ENCODE measurements around the gene IL17RD. TPM values are rescaled to one million over a fixed set of nuclear protein-coding genes. Genes with fewer than 3 reads are reported as not detected.

IL17RD gene
- total and polyA plus RNA-seq, 9 of the 15 experiments (the other 6 are each of a cell fraction or from before 2014, with no cell fraction given) = under 0.01 to 0.09 (median 0.04) TPM; not detected in 4

DNA sequence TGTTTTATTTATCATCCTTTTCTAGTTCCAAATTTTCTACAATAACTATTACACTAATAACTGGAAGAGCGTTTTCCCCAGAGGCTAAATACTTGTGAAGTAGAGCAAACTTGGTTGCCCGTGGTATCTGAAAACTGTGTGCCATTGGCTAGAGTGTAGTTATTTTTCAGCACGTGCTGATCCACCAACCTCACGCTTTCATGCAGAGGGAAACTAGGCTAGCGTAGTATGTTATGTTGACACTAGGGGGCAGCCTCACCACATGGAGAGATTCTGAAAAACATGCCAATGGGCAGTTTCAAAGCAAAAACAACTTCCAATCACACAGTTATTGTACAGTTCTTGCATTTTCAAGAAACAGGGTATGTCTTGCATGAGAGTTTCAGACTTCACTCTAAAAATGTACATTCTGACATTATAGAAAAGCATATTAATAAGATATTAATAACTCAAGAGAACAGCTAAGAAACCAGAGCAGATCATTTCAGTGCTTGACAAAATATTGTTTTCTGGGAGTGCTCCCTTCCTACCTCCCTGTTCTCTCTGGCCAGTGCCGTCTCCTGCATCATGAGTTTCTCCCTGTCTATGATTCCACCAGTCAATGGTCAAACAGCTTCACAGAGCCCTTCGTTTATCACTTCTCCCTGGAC, 65.0 kb downstream of the IL17RD start (continued):
- TF ChIP-seq, protein P1, sequence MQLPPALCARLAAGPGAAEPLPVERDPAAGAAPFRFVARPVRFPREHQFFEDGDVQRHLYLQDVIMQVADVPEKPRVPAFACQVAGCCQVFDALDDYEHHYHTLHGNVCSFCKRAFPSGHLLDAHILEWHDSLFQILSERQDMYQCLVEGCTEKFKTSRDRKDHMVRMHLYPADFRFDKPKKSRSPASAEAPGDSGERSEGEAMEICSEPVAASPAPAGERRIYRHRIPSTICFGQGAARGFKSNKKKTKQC (CRISPR knock-in tag; IDR thresholded peaks at IDR 0.05) = no peak
- TF ChIP-seq, protein P2, sequence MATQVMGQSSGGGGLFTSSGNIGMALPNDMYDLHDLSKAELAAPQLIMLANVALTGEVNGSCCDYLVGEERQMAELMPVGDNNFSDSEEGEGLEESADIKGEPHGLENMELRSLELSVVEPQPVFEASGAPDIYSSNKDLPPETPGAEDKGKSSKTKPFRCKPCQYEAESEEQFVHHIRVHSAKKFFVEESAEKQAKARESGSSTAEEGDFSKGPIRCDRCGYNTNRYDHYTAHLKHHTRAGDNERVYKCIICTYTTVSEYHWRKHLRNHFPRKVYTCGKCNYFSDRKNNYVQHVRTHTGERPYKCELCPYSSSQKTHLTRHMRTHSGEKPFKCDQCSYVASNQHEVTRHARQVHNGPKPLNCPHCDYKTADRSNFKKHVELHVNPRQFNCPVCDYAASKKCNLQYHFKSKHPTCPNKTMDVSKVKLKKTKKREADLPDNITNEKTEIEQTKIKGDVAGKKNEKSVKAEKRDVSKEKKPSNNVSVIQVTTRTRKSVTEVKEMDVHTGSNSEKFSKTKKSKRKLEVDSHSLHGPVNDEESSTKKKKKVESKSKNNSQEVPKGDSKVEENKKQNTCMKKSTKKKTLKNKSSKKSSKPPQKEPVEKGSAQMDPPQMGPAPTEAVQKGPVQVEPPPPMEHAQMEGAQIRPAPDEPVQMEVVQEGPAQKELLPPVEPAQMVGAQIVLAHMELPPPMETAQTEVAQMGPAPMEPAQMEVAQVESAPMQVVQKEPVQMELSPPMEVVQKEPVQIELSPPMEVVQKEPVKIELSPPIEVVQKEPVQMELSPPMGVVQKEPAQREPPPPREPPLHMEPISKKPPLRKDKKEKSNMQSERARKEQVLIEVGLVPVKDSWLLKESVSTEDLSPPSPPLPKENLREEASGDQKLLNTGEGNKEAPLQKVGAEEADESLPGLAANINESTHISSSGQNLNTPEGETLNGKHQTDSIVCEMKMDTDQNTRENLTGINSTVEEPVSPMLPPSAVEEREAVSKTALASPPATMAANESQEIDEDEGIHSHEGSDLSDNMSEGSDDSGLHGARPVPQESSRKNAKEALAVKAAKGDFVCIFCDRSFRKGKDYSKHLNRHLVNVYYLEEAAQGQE (IDR thresholded peaks at IDR 0.05; ENCODE audit: borderline replicate concordance) = peak; percentile 68
- TF ChIP-seq, protein P2 (CRISPR knock-in tag; IDR thresholded peaks at IDR 0.05; ENCODE audit: low read depth) = no peak
- TF ChIP-seq, protein P3, sequence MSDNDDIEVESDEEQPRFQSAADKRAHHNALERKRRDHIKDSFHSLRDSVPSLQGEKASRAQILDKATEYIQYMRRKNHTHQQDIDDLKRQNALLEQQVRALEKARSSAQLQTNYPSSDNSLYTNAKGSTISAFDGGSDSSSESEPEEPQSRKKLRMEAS (CRISPR knock-in tag; IDR thresholded peaks at IDR 0.05) = peak; percentile 73
- peak; percentile 65; the same call in 1 of the 2 replicates for TF ChIP-seq STAG1 (CRISPR knock-in tag; IDR thresholded peaks at IDR 0.05; ENCODE audit: borderline replicate concordance)
- TF ChIP-seq SMAD4 (CRISPR knock-in tag; conservative IDR thresholded peaks at IDR 0.05) = no peak
- TF ChIP-seq RAD21 (CRISPR knock-in tag; conservative IDR thresholded peaks at IDR 0.05 in 1 of 2, IDR thresholded peaks at IDR 0.05 in 1 of 2) = peak; percentile 71 to 81
- no peak for TF ChIP-seq NEUROD1 (IDR thresholded peaks at IDR 0.05; ENCODE audit: borderline replicate concordance, low read depth, low read length, partially characterized antibody)
- TF ChIP-seq MTA3 (IDR thresholded peaks at IDR 0.05; ENCODE audit: borderline replicate concordance) = 0 out of 2 replicates have a peak, but pooled peaks have one; percentile 16
- TF ChIP-seq ZNF175 (CRISPR knock-in tag; IDR thresholded peaks at IDR 0.05; ENCODE audit: low read depth) = no peak
- TF ChIP-seq, protein P4, sequence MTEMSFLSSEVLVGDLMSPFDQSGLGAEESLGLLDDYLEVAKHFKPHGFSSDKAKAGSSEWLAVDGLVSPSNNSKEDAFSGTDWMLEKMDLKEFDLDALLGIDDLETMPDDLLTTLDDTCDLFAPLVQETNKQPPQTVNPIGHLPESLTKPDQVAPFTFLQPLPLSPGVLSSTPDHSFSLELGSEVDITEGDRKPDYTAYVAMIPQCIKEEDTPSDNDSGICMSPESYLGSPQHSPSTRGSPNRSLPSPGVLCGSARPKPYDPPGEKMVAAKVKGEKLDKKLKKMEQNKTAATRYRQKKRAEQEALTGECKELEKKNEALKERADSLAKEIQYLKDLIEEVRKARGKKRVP (CRISPR knock-in tag; IDR thresholded peaks at IDR 0.05) = no peak
- TF ChIP-seq NFE2L1 (tag; IDR thresholded peaks at IDR 0.05; ENCODE audit: borderline replicate concordance, low read depth) = no peak
- TF ChIP-seq, protein P5, sequence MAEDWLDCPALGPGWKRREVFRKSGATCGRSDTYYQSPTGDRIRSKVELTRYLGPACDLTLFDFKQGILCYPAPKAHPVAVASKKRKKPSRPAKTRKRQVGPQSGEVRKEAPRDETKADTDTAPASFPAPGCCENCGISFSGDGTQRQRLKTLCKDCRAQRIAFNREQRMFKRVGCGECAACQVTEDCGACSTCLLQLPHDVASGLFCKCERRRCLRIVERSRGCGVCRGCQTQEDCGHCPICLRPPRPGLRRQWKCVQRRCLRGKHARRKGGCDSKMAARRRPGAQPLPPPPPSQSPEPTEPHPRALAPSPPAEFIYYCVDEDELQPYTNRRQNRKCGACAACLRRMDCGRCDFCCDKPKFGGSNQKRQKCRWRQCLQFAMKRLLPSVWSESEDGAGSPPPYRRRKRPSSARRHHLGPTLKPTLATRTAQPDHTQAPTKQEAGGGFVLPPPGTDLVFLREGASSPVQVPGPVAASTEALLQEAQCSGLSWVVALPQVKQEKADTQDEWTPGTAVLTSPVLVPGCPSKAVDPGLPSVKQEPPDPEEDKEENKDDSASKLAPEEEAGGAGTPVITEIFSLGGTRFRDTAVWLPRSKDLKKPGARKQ (CRISPR knock-in tag; IDR thresholded peaks at IDR 0.05) = no peak
- peak; percentile 81 for TF ChIP-seq L3MBTL2 (IDR thresholded peaks at IDR 0.05)
- TF ChIP-seq CTBP1 (IDR thresholded peaks at IDR 0.05; ENCODE audit: borderline replicate concordance) = no peak
- TF ChIP-seq ZNF3 (CRISPR knock-in tag; IDR thresholded peaks at IDR 0.05) = no peak

Data from K562 (cell line).